GM18505 (cell line): Measurements from ENCODE around the gene GPSM1.

Experiments used
- ATAC-seq: cut with Tn5 transposase; IDR thresholded peaks from one replicate; pipeline ENCODE4 v1.9.1; 2021; ENCODE audit not compliant: unreplicated experiment
- POLR2A ChIP-seq: IDR thresholded peaks from 4 replicates; pipeline ENCODE4 v1.6.1; 2011; ENCODE audit warnings: borderline replicate concordance; ENCODE audit not compliant: insufficient read depth, insufficient read length; ENCODE audit errors: extremely low read depth

Gene GPSM1

GRCh38 chr9:136340356-136341041, 13.2 kb downstream of the GPSM1 start:
- TF ChIP-seq POLR2A: no peak
- no peak for ATAC-seq

- TF ChIP-seq POLR2A: no peak
Observed at GRCh38 chr9:136341042-136341655, 13.8 kb downstream of the GPSM1 start.

GRCh38 chr9:136341769-136342168, 14.4 kb downstream of the GPSM1 start:
- no peak for ATAC-seq
- TF ChIP-seq POLR2A: no peak

More at GRCh38 chr9:136341042-136341655, 13.8 kb downstream of the GPSM1 start:
- ATAC-seq: no peak

GRCh38 chr9:136342181-136343120, 15.1 kb downstream of the GPSM1 start:
- ATAC-seq: no peak
- no peak for TF ChIP-seq POLR2A

- no peak for TF ChIP-seq POLR2A
- no peak for ATAC-seq
Observed at GRCh38 chr9:136343121-136343883, 16.0 kb downstream of the GPSM1 start.

- no peak for ATAC-seq
- TF ChIP-seq POLR2A: no peak
Observed at GRCh38 chr9:136343884-136344269, 16.5 kb downstream of the GPSM1 start.

- TF ChIP-seq POLR2A: no peak
- ATAC-seq: no peak
Observed at GRCh38 chr9:136344544-136345280, 17.4 kb downstream of the GPSM1 start.

- no peak for ATAC-seq
Observed at GRCh38 chr9:136345281-136346156, 18.2 kb downstream of the GPSM1 start.

GRCh38 chr9:136346157-136346481, 18.8 kb downstream of the GPSM1 start:
- TF ChIP-seq POLR2A: no peak

More at GRCh38 chr9:136345281-136346156, 18.2 kb downstream of the GPSM1 start:
- no peak for TF ChIP-seq POLR2A

GRCh38 chr9:136346927-136347465, 19.7 kb downstream of the GPSM1 start:
- no peak for TF ChIP-seq POLR2A
- ATAC-seq: no peak

More at GRCh38 chr9:136346157-136346481, 18.8 kb downstream of the GPSM1 start:
- no peak for ATAC-seq

- ATAC-seq: no peak
- no peak for TF ChIP-seq POLR2A
Observed at GRCh38 chr9:136347472-136348256, 20.3 kb downstream of the GPSM1 start.

GRCh38 chr9:136348691-136349090, 21.4 kb downstream of the GPSM1 start:
- no peak for ATAC-seq
- TF ChIP-seq POLR2A: no peak
